DND-41 (cell line): Measurements from ENCODE around the gene SCUBE2.

ENCODE experiments used
- ATAC-seq: fragments of 200-7000 bp; cut with Tn5 transposase; 3 replicates; pipeline ENCODE4 v1.9.1; 2021; ENCODE audit warnings: low read depth; ENCODE audit not compliant: insufficient read depth
- DNase-seq: peaks from one replicate; pipeline ENCODE4 v3.0.0-alpha.2; 2020
- H2AFZ ChIP-seq: 2 replicates; pipeline ENCODE4 v1.6.0; 2012; ENCODE audit warnings: low read depth, low read length
- H3K27ac ChIP-seq: 2 replicates; pipeline ENCODE4 v1.5.1; 2012; ENCODE audit warnings: low read length, inconsistent platforms
- H3K27me3 ChIP-seq: fragments of 200-600 bp; sonication (generic); 2 replicates; pipeline ENCODE4 v1.6.0; 2012; ENCODE audit warnings: low read length, mild to moderate bottlenecking, inconsistent platforms; ENCODE audit not compliant: insufficient read depth, poor library complexity
- H3K36me3 ChIP-seq: 2 replicates; pipeline ENCODE4 v1.5.1; 2012; ENCODE audit warnings: low read length, inconsistent platforms; ENCODE audit not compliant: insufficient read depth
- H3K4me1 ChIP-seq: 2 replicates; pipeline ENCODE4 v1.5.1; 2012; ENCODE audit warnings: mild to moderate bottlenecking, low read length; ENCODE audit not compliant: insufficient read depth
- H3K4me2 ChIP-seq: 2 replicates; pipeline ENCODE4 v1.6.0; 2012; ENCODE audit warnings: mild to moderate bottlenecking, moderate library complexity, low read length, inconsistent platforms; ENCODE audit not compliant: insufficient read depth
- H3K4me3 ChIP-seq, 2 experiments: fragments of 200-600 bp in 1 of 2; shearing (Covaris generic) in 1 of 2; 2 replicates each; pipeline ENCODE4 v1.5.1; 2012 to 2016; ENCODE audit warnings: inconsistent platforms in 2 of 2, low read length in 2 of 2, mild to moderate bottlenecking in 2 of 2, low read depth in 1 of 2, moderate library complexity in 1 of 2
- H3K79me2 ChIP-seq: 2 replicates; pipeline ENCODE4 v1.6.0; 2012; ENCODE audit warnings: low read length, inconsistent platforms; ENCODE audit not compliant: insufficient read depth
- H3K9ac ChIP-seq: 2 replicates; pipeline ENCODE4 v1.6.0; 2012; ENCODE audit warnings: low read depth, mild to moderate bottlenecking, inconsistent platforms, low read length, moderate library complexity
- H3K9me3 ChIP-seq: 2 replicates; pipeline ENCODE4 v1.5.1; 2012; ENCODE audit warnings: low read length, moderate library complexity, mild to moderate bottlenecking, inconsistent platforms; ENCODE audit not compliant: insufficient read depth, severe bottlenecking
- H4K20me1 ChIP-seq: 2 replicates; pipeline ENCODE4 v1.6.0; 2012; ENCODE audit warnings: low read length; ENCODE audit not compliant: insufficient read depth
- CTCF ChIP-seq: IDR thresholded peaks from 2 replicates; pipeline ENCODE4 v1.5.1; 2012; ENCODE audit warnings: borderline replicate concordance, low read length, moderate library complexity, mild to moderate bottlenecking; ENCODE audit not compliant: poor library complexity, severe bottlenecking; ENCODE audit errors: extremely low read depth
- EZH2 ChIP-seq: IDR thresholded peaks from 3 replicates; pipeline ENCODE4 v1.6.1; 2012; ENCODE audit warnings: borderline replicate concordance, low read depth, mild to moderate bottlenecking, moderate library complexity, low read length, inconsistent platforms; ENCODE audit not compliant: severe bottlenecking

SCUBE2 gene

GRCh38 chr11:9138612-9139579 lies 47.5 kb upstream of the SCUBE2 start:
- no peaks in the 10 kb centered on the region for H3K36me3 ChIP-seq
- H2AFZ ChIP-seq = no peak overlapping the region
- H3K4me1 ChIP-seq = peaks cover 15% of the 10 kb centered on the region
- ATAC-seq (peak; percentile 36; the same call in 1 of the 3 replicates), DNase-seq (peak; percentile 21)
- H3K27me3 ChIP-seq = no peaks in the 10 kb centered on the region
- H3K27ac ChIP-seq = no peak overlapping the region
- no peak overlapping the region for H3K4me2 ChIP-seq
- 0 out of 2 replicates have a peak, but pooled peaks cover 2% of the 10 kb centered on the region for H4K20me1 ChIP-seq
- no peaks in the 10 kb centered on the region for H3K79me2 ChIP-seq
- no peak overlapping the region for H3K9ac ChIP-seq
- H3K9me3 ChIP-seq = no peaks in the 10 kb centered on the region
- no peak overlapping the region for H3K4me3 ChIP-seq
- TF ChIP-seq EZH2 = no peak
- no peak for TF ChIP-seq CTCF

DNA sequence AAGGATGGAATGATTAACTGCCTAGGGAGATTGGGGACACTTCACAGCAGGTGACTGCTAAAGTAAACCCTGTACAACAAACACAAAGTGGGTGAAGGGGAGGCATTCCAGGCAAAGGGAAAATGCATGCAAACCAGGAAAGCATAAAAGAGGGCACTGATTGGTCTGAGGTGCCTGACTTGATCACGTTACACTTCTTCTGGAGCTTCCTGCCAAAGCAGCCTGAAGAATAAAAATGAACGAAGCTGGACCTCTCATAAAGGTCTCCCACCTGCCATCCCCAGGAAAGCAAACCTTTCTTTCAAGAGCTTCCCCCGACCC lies 46.7 kb upstream of the SCUBE2 start:
- TF ChIP-seq EZH2 (no peak), CTCF (no peak)
- peaks cover 15% of the 10 kb centered on the region for H3K4me1 ChIP-seq
- no peak overlapping the region for H3K27ac ChIP-seq
- no peak for DNase-seq
- peak; percentile 23; the same call in 1 of the 3 replicates for ATAC-seq
- no peaks in the 10 kb centered on the region for H3K36me3 ChIP-seq
- no peaks in the 10 kb centered on the region for H4K20me1 ChIP-seq
- H2AFZ ChIP-seq = no peak overlapping the region
- H3K9me3 ChIP-seq = no peaks in the 10 kb centered on the region
- H3K79me2 ChIP-seq = no peaks in the 10 kb centered on the region
- no peak overlapping the region for H3K9ac ChIP-seq
- no peak overlapping the region for H3K4me2 ChIP-seq
- H3K27me3 ChIP-seq = no peaks in the 10 kb centered on the region
- no peak overlapping the region for H3K4me3 ChIP-seq

- H3K36me3 ChIP-seq = no peaks in the 10 kb centered on the region
- peaks cover 15% of the 10 kb centered on the region for H3K4me1 ChIP-seq
- DNase-seq = peak; percentile 68
- H2AFZ ChIP-seq = no peak overlapping the region
- H3K27ac ChIP-seq = no peak overlapping the region
- no peaks in the 10 kb centered on the region for H3K9me3 ChIP-seq
- ATAC-seq = peak; percentile 95
- H3K4me2 ChIP-seq = no peak overlapping the region
- no peak overlapping the region for H3K9ac ChIP-seq
- TF ChIP-seq EZH2 = no peak
- TF ChIP-seq CTCF = peak; percentile 96
- H3K27me3 ChIP-seq = no peaks in the 10 kb centered on the region
- H3K79me2 ChIP-seq = no peaks in the 10 kb centered on the region
- no peak overlapping the region for H3K4me3 ChIP-seq
- no peaks in the 10 kb centered on the region for H4K20me1 ChIP-seq
These were observed 46.1 kb upstream of the SCUBE2 start for GRCh38 chr11:9137293-9138132.
